IMR-90 (cell line): ENCODE measurements around the gene SMYD2. TPM values are rescaled to one million over a fixed set of nuclear protein-coding genes. Genes with fewer than 3 reads are reported as not detected.

Experiments used
- ATAC-seq: fragments of 200-7000 bp; cut with Tn5 transposase; 2 replicates; pipeline ENCODE4 v1.9.1; 2020; ENCODE audit warnings: low read depth, mild to moderate bottlenecking, moderate library complexity
- BruUV-seq: library from RNA; stranded (reverse); fragments of 400-500 nt; replicated peaks from 2 replicates; lab custom pipeline; 2021; lab: Mats Ljungman, UMichigan
- CTCF ChIA-PET: fragments of 300-600 bp; formaldehyde crosslinking; extraction: SDS; loops from one replicate; lab custom pipeline; 2021; ENCODE audit warnings: antibody characterized with exemption; lab: Yijun Ruan, JAX
- POLR2A ChIA-PET: fragments of 300-600 bp; sonication (Branson Sonifier 250); formaldehyde crosslinking; loops from one replicate; lab custom pipeline; 2022; ENCODE audit warnings: antibody characterized with exemption; ENCODE audit not compliant: unreplicated experiment; lab: Charles Lee
- DNase-seq: peaks from one replicate; pipeline ENCODE4 v3.0.0; 2013
- H2AFZ ChIP-seq: replicated peaks from 2 replicates; pipeline ENCODE3; 2013; ENCODE audit warnings: low read length, mild to moderate bottlenecking; ENCODE audit not compliant: poor library complexity
- H2AK5ac ChIP-seq: 2 replicates; pipeline ENCODE4 v1.6.1; 2013; ENCODE audit warnings: low read depth, low read length, inconsistent platforms
- H2AK9ac ChIP-seq: replicated peaks from 2 replicates; pipeline ENCODE3; 2013; ENCODE audit warnings: mild to moderate bottlenecking, low read depth, low read length, moderate library complexity; ENCODE audit not compliant: poor library complexity
- H2BK120ac ChIP-seq: 2 replicates; pipeline ENCODE4 v1.6.1; 2013; ENCODE audit warnings: low read depth, low read length, inconsistent platforms
- H2BK15ac ChIP-seq: 3 replicates; pipeline ENCODE4 v1.6.1; 2013; ENCODE audit warnings: low read depth, low read length, inconsistent platforms
- H2BK20ac ChIP-seq: 2 replicates; pipeline ENCODE4 v1.6.1; 2013; ENCODE audit warnings: low read depth, mild to moderate bottlenecking, inconsistent platforms, low read length, moderate library complexity
- H2BK5ac ChIP-seq: 2 replicates; pipeline ENCODE4 v1.6.1; 2013; ENCODE audit warnings: mild to moderate bottlenecking, low read depth, low read length, inconsistent platforms; ENCODE audit not compliant: poor library complexity, severe bottlenecking
- H3K14ac ChIP-seq: replicated peaks from 2 replicates; pipeline ENCODE4 v1.6.1; 2013; ENCODE audit warnings: low read depth, low read length, inconsistent platforms
- H3K18ac ChIP-seq: 2 replicates; pipeline ENCODE4 v1.6.1; 2013; ENCODE audit warnings: low read depth, low read length, control low read depth
- H3K23ac ChIP-seq: 2 replicates; pipeline ENCODE4 v1.6.1; 2013; ENCODE audit warnings: low read depth, low read length, inconsistent platforms
- H3K27ac ChIP-seq: 2 replicates; pipeline ENCODE4 v1.5.1; 2013; ENCODE audit warnings: mild to moderate bottlenecking, control low read depth, low read length; ENCODE audit not compliant: insufficient read depth
- H3K27me3 ChIP-seq: 2 replicates; pipeline ENCODE4 v1.6.1; 2013; ENCODE audit warnings: low read length; ENCODE audit not compliant: control insufficient read depth, insufficient read depth
- H3K36me3 ChIP-seq: 2 replicates; pipeline ENCODE4 v1.6.1; 2013; ENCODE audit warnings: low read length, mixed read lengths; ENCODE audit not compliant: control insufficient read depth, insufficient read depth
- H3K4ac ChIP-seq: 2 replicates; pipeline ENCODE4 v1.6.1; 2013; ENCODE audit warnings: low read depth, low read length, inconsistent platforms
- H3K4me1 ChIP-seq: 2 replicates; pipeline ENCODE4 v1.6.1; 2013; ENCODE audit warnings: low read length, mixed read lengths; ENCODE audit not compliant: control insufficient read depth, insufficient read depth
- H3K4me2 ChIP-seq: 2 replicates; pipeline ENCODE4 v1.6.1; 2013; ENCODE audit warnings: low read depth, mild to moderate bottlenecking, control low read depth, low read length, moderate library complexity
- H3K4me3 ChIP-seq: 2 replicates; pipeline ENCODE4 v1.5.1; 2013; ENCODE audit warnings: low read depth, mild to moderate bottlenecking, control low read depth, low read length, moderate library complexity; ENCODE audit not compliant: insufficient read depth
- H3K56ac ChIP-seq: 2 replicates; pipeline ENCODE4 v1.6.1; 2013; ENCODE audit warnings: low read length, inconsistent platforms; ENCODE audit not compliant: insufficient read depth; ENCODE audit errors: extremely low read depth
- H3K79me1 ChIP-seq, 2 experiments: 2 replicates each; pipeline ENCODE4 v1.6.1; 2013; ENCODE audit warnings: low read length in 2 of 2, inconsistent platforms in 1 of 2, low read depth in 1 of 2
- H3K9ac ChIP-seq: 2 replicates; pipeline ENCODE4 v1.6.1; 2013; ENCODE audit warnings: low read depth, low read length, control low read depth
- H3K9me1 ChIP-seq: 2 replicates; pipeline ENCODE4 v1.6.1; 2013; ENCODE audit warnings: low read length, inconsistent platforms; ENCODE audit not compliant: insufficient read depth
- H3K9me3 ChIP-seq: 2 replicates; pipeline ENCODE4 v1.6.1; 2013; ENCODE audit warnings: low read length; ENCODE audit not compliant: control insufficient read depth, insufficient read depth
- H4K20me1 ChIP-seq: 2 replicates; pipeline ENCODE4 v1.6.1; 2013; ENCODE audit warnings: low read length, inconsistent platforms; ENCODE audit not compliant: insufficient read depth
- H4K5ac ChIP-seq: 2 replicates; pipeline ENCODE4 v1.6.1; 2013; ENCODE audit warnings: mild to moderate bottlenecking, low read depth, low read length, control low read depth
- H4K8ac ChIP-seq, 2 experiments: 2 replicates each; pipeline ENCODE4 v1.6.1; 2013; ENCODE audit warnings: low read depth in 2 of 2, low read length in 2 of 2, control low read depth in 1 of 2, inconsistent platforms in 1 of 2
- H4K91ac ChIP-seq: 2 replicates; pipeline ENCODE4 v1.6.1; 2013; ENCODE audit warnings: low read depth, low read length, inconsistent platforms; ENCODE audit not compliant: insufficient read depth
- CEBPB ChIP-seq: IDR thresholded peaks from 2 replicates; pipeline ENCODE4 v1.6.1; 2012; ENCODE audit warnings: low read depth, low read length, improper control_type of control experiment
- CHD1 ChIP-seq: IDR thresholded peaks from 2 replicates; pipeline ENCODE4 v1.6.1; 2012; ENCODE audit warnings: low read depth, low read length, improper control_type of control experiment
- CTCF ChIP-seq: conservative IDR thresholded peaks from 2 replicates; pipeline ENCODE4 v1.5.1; 2012; ENCODE audit warnings: mild to moderate bottlenecking, low read depth, low read length, improper control_type of control experiment
- ELK1 ChIP-seq: fragments of 150-350 bp; IDR thresholded peaks from 2 replicates; pipeline ENCODE4 v1.6.1; 2016; ENCODE audit warnings: low read depth, mild to moderate bottlenecking, low read length, moderate library complexity, borderline replicate concordance
- MAZ ChIP-seq: IDR thresholded peaks from 2 replicates; pipeline ENCODE4 v1.6.1; 2012; ENCODE audit warnings: low read depth, mild to moderate bottlenecking, low read length, improper control_type of control experiment, moderate library complexity, borderline replicate concordance
- SMC3 ChIP-seq: fragments of 150-350 bp; IDR thresholded peaks from 2 replicates; pipeline ENCODE4 v1.6.1; 2016; ENCODE audit warnings: low read depth, mild to moderate bottlenecking, antibody characterized with exemption, low read length, moderate library complexity
- WGBS, 2 experiments: methylation state at CpG; one replicate each; pipeline versions ENCODE4 v1.1.5 to v1.1.7; 2013; ENCODE audit warnings: missing lambda C conversion rate in 2 of 2; ENCODE audit not compliant: insufficient read length in 1 of 2; ENCODE audit errors: extremely low coverage in 2 of 2; 5-methylcytosine and 5-hydroxymethylcytosine counted together
- dilution Hi-C: fragments of 300-500 bp; cut with HindIII; formaldehyde crosslinking; loops from one replicate; pipeline ENCODE4 v1.14.3; 2018; ENCODE audit warnings: low sequenced_read_pairs; ENCODE audit not compliant: unreplicated experiment
- in situ Hi-C: fragments of 300-500 bp; cut with MboI; formaldehyde crosslinking; loops from 3 replicates; pipeline ENCODE4 v1.14.3; 2019; ENCODE audit warnings: low sequenced_read_pairs, inconsistent platforms, mixed read lengths
- intact Hi-C: fragments of 100-400 bp; cut with micrococcal nuclease; formaldehyde crosslinking; loops from 2 replicates; pipeline ENCODE4 v1.10.0; 2022
- polyA plus RNA-seq, 3 experiments: library from polyadenylated mRNA; depleted of rRNA; stranded (reverse); fragments of >200 nt; gene quantifications; 2 replicates each; pipeline ENCODE4 v1.2.3, GENCODE V29; 2012; ENCODE audit warnings: low replicate concordance in 1 of 3
- total RNA-seq: library from RNA; depleted of rRNA; stranded (reverse); fragments of >200 nt; gene quantifications from 2 replicates; pipeline ENCODE4 v1.2.3, GENCODE V29; 2012

The SMYD2 gene
- total and polyA plus RNA-seq, 2 of the 4 experiments (the other 2 are of a cell fraction) = 32.7 to 61.7 TPM

- no CpG with 5 or more reads among the region's 4 CpGs for WGBS, 2 experiments
- POLR2A ChIA-PET = no interaction called here
- Histone ChIP-seq H2BK5ac (no peak overlapping the region), H2AK9ac (no peak overlapping the region), H2BK20ac (no peak overlapping the region; the same call in 1 of the 2 replicates), H2BK15ac (no peak overlapping the region), H3K14ac (no peak overlapping the region), H3K27ac (no peak overlapping the region), H3K56ac (no peak overlapping the region), H3K9me1 (no peaks in the 10 kb centered on the region; the same call in 1 of the 2 replicates), H3K27me3 (no peaks in the 10 kb centered on the region), H4K8ac (no peak overlapping the region), H3K4me3 (no peak overlapping the region), H3K9me3 (no peaks in the 10 kb centered on the region), H3K4ac (no peak overlapping the region), H3K4me2 (no peak overlapping the region), H3K4me1 (peaks cover 9% of the 10 kb centered on the region), H3K9ac (no peak overlapping the region), H2BK120ac (peak overlapping the region; percentile 39), H2AFZ (no peak overlapping the region), H3K18ac (no peak overlapping the region; the same call in 1 of the 2 replicates), H3K79me1 (peaks cover 18 to 35% of the 10 kb centered on the region in 2 experiments; a peak in 3 of 4 replicates), H4K91ac (no peak overlapping the region), H3K36me3 (no peaks in the 10 kb centered on the region), H4K20me1 (peaks cover 4% of the 10 kb centered on the region; the same call in 1 of the 2 replicates), H3K23ac (no peak overlapping the region), H4K5ac (no peak overlapping the region), H2AK5ac (no peak overlapping the region)
- CTCF ChIA-PET = interaction anchor here (1.5 kb wide), 1 partner anchor 33 kb away, joined by 5 read pairs; no protein-coding TSS in a partner anchor
- TF ChIP-seq CTCF = no peak
- no peak for TF ChIP-seq SMC3
- TF ChIP-seq CEBPB = no peak
- TF ChIP-seq MAZ = no peak
- TF ChIP-seq CHD1 = no peak
- TF ChIP-seq ELK1 = no peak
- ATAC-seq (no peak), DNase-seq (no peak)
- no TSS peak for BruUV-seq
- in situ Hi-C loops (no loop called here), intact Hi-C loops (no loop called here), dilution Hi-C loops (no loop called here)
Observed at GRCh38 chr1:214295934-214296333, 15.0 kb downstream of the SMYD2 start.
